Measurements from ENCODE around the gene CIP2A. TPM values are rescaled to one million over a fixed set of nuclear protein-coding genes. Genes with fewer than 3 reads are reported as not detected.

CIP2A gene
- total and polyA plus RNA-seq, 2 of the 13 experiments (the other 11 are each of a cell fraction or from before 2014, with no cell fraction given) = 7.8 to 36.9 TPM

DNA sequence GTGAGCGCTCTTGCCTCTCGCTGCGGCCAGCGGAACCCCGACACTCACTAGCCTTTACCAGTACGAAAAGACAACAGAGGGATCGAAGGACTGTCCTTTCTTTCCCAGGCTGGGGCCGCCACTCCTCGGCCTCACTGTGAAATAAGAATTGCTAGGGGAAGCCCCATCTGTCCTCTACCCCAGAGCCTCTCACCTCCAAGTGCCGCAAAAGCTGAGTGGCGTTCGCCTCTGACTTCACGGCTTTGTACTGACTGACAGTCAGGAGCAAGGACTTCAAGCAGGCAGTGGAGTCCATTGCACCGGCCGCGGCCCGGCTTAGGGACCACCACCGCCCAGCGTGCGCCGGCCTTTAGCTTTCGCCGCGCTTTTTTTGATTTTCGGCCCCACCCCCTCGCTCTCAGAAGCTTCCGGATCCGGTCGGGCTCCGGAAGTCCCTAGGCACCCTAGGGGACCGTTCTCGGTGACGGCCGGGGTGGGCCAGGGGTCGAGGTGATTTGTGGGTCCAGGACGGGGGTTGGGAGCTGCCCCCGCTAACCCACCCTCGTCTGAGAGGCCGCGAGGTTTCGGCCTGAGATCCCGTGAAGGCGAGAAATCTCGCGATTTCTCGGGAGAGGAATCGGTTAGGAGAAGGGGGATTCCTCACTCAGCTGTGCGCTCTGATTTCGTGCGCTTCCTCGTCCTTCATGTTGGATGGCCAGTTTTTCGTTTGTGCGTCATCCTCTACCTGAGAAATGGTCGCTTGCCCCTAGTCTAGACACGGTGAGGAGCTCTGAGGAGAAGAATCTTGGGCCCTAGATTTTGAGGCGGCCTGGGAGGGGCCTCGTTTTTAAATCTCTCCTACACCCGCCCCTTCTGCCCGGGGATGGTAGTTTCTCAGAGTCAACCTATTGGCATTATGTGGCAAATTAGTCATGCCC is at the start of gene CIP2A, which contains the start of gene DZIP3 (continued):
- peak; percentile 28 for TF ChIP-seq TBL1XR1 (IDR thresholded peaks at IDR 0.05; ENCODE audit: borderline replicate concordance, low read length, partially characterized antibody)
- TF ChIP-seq ONECUT2 (CRISPR knock-in tag; IDR thresholded peaks at IDR 0.05) = no peak
- TF ChIP-seq ZNF329 (CRISPR knock-in tag; IDR thresholded peaks at IDR 0.05; ENCODE audit: low read depth) = no peak
- no peak for TF ChIP-seq RAD51 (IDR thresholded peaks at IDR 0.05; ENCODE audit: borderline replicate concordance)
- TF ChIP-seq ZNF777 (CRISPR knock-in tag; IDR thresholded peaks at IDR 0.05) = peak; percentile 56; the same call in 1 of the 2 replicates
- 0 out of 2 replicates have a peak, but pooled peaks have one; percentile 71 for TF ChIP-seq HOXA5 (CRISPR knock-in tag; IDR thresholded peaks at IDR 0.05)
- TF ChIP-seq ZNF589 (CRISPR knock-in tag; conservative IDR thresholded peaks at IDR 0.05) = no peak
- 0 out of 2 replicates have a peak, but pooled peaks have one; percentile 11 for TF ChIP-seq KDM6A (CRISPR knock-in tag; IDR thresholded peaks at IDR 0.05; ENCODE audit: low read depth)
- TF ChIP-seq ZNF33B (CRISPR knock-in tag; IDR thresholded peaks at IDR 0.05) = no peak
- no peak; the same call in 1 of the 2 replicates for TF ChIP-seq DNMT3B (CRISPR knock-in tag; conservative IDR thresholded peaks at IDR 0.05)
- no peak for TF ChIP-seq ZSCAN21 (CRISPR knock-in tag; IDR thresholded peaks at IDR 0.05; ENCODE audit: borderline replicate concordance)
- TF ChIP-seq ZNF138 (CRISPR knock-in tag; IDR thresholded peaks at IDR 0.05; ENCODE audit: low read depth) = peak; percentile 72; the same call in 1 of the 2 replicates
- 0 out of 2 replicates have a peak, but pooled peaks have one; percentile 31 for TF ChIP-seq FOXK1 (CRISPR knock-in tag; IDR thresholded peaks at IDR 0.05; ENCODE audit: borderline replicate concordance, low read depth)
- TF ChIP-seq STAG1 (CRISPR knock-in tag; IDR thresholded peaks at IDR 0.05) = no peak
- TF ChIP-seq, protein P1, sequence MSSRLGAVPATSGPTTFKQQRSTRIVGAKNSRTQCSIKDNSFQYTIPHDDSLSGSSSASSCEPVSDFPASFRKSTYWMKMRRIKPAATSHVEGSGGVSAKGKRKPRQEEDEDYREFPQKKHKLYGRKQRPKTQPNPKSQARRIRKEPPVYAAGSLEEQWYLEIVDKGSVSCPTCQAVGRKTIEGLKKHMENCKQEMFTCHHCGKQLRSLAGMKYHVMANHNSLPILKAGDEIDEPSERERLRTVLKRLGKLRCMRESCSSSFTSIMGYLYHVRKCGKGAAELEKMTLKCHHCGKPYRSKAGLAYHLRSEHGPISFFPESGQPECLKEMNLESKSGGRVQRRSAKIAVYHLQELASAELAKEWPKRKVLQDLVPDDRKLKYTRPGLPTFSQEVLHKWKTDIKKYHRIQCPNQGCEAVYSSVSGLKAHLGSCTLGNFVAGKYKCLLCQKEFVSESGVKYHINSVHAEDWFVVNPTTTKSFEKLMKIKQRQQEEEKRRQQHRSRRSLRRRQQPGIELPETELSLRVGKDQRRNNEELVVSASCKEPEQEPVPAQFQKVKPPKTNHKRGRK (CRISPR knock-in tag; IDR thresholded peaks at IDR 0.05) = no peak
- TF ChIP-seq ZNF20 (CRISPR knock-in tag; IDR thresholded peaks at IDR 0.05) = no peak
- TF ChIP-seq ZNF503 (CRISPR knock-in tag; IDR thresholded peaks at IDR 0.05) = peak; percentile 59
- TF ChIP-seq HMGA1 (CRISPR knock-in tag; conservative IDR thresholded peaks at IDR 0.05) = no peak
- TF ChIP-seq TFDP2 (CRISPR knock-in tag; IDR thresholded peaks at IDR 0.05) = peak; percentile 98
- TF ChIP-seq ELF4 (CRISPR knock-in tag; IDR thresholded peaks at IDR 0.05; ENCODE audit: borderline replicate concordance) = peak; percentile 77; the same call in 1 of the 2 replicates
- TF ChIP-seq, protein P2, sequence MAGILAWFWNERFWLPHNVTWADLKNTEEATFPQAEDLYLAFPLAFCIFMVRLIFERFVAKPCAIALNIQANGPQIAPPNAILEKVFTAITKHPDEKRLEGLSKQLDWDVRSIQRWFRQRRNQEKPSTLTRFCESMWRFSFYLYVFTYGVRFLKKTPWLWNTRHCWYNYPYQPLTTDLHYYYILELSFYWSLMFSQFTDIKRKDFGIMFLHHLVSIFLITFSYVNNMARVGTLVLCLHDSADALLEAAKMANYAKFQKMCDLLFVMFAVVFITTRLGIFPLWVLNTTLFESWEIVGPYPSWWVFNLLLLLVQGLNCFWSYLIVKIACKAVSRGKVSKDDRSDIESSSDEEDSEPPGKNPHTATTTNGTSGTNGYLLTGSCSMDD (CRISPR knock-in tag; IDR thresholded peaks at IDR 0.05) = no peak
- TF ChIP-seq GATAD1 (CRISPR knock-in tag; IDR thresholded peaks at IDR 0.05) = peak; percentile 95
- TF ChIP-seq CBX5 (CRISPR knock-in tag; IDR thresholded peaks at IDR 0.05; ENCODE audit: borderline replicate concordance) = 0 out of 2 replicates have a peak, but pooled peaks have one; percentile 28
- TF ChIP-seq ATF7 (IDR thresholded peaks at IDR 0.05) = no peak
- no peak for TF ChIP-seq ATF7 (CRISPR knock-in tag; IDR thresholded peaks at IDR 0.05)
